ENCODE results near the gene NPAS2.

The NPAS2 gene

DNA sequence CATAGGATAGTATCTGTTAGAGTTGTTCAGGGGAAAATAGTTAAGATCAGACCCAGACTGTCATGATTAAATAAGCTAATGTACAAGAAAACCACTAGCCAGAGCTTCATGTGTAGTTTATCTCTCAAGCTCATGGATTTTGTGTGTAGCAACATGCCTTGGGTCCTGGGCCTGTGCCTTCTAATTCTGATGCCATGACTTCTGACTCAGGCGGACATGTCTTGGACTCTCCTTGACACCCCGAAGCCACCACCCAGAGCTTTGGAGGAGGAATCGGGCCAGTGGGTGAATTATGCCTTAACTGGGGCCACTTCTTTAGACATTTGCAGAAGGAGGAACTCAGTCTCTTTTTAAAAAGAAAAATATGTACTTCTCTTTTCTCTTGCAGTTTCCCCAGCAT lies 68.7 kb downstream of the NPAS2 start:
- no peak for DNase-seq

DNA sequence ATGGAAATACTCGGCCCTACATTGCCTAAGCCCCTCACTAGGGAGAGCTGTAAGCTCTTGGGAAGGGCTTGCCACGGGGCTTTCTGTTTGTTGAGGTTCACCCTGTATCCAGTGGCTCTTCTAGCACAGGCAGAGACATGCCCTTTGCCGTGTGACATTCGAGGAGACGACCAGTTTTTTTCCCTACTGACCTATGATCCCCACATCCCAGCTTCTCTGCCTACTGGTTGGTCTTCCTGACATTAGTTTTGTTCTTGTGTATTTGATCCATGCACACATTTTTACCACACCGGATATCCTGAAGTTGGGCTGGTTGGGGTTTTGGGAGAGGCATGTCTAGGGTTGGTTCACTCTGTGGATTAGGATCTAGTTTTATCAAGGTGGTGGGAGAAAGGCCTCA lies 69.3 kb downstream of the NPAS2 start:
- no peak for DNase-seq

DNA sequence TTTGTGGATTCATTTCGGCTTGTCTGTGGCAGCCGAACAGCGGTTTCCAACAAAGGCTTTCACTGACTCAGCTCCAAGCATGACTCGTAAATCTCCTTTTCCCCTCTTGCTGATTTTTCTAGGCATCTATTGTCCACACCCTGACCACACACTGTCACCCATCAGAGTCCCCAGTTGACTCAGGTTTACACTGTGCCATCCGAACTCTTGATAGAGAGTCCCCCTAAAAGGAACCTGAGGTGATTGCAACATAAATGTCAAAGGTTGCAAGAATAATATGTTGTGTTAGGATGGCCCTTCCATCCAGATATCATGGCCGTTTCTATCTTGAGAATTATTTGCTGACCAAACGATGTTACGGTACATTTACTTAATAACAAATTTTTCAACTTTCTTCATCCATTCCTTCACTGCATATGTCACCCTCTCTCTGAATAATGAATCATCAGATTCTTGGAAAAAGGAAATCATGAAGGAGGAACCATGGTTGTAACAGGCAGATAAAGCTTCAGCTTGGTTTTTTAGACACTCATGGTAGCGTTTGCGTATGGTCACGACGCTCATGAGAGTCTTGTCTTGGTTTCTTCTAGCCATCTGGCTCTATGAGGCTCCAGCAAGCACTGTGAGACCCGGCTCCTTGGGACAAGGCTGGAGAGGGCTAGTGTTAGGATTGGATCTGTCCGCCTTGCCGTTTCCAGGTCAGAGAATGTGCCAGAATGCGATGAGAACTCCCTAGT lies 72.1 kb downstream of the NPAS2 start:
- DNase-seq: no peak

DNA sequence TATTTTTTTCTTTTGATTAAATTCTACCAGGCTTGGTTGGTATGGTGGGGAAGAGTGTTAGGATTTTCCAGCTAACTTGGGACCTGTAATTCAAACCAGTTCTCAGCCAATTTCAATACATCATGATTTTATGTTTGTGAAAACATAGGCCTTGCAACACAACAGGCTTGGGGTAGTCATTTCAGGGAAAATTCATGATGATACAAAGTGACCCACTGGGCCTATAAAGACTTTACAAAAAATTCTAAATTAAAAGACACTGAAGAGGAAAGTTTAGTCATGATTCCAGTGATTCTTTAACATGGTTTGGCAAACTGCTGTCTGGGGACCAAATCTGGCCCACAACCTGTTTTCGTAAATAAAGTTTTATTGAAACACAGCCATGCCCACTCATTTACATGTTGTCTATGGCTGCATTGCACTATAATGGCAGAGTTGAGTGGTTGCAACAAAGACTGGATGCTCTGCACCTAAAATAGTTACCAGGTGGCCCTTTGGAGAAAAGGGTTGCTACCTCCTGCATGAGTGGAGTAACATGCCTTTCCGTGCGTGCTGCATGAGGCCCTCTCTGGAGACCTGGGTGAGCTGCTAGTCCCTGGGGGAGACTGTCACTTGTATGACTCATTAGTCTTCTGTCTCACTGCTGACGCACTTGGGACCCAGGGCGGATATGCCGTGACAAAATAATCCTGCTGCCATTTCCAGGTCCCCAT lies 73.6 kb downstream of the NPAS2 start:
- DNase-seq: no peak

DNA sequence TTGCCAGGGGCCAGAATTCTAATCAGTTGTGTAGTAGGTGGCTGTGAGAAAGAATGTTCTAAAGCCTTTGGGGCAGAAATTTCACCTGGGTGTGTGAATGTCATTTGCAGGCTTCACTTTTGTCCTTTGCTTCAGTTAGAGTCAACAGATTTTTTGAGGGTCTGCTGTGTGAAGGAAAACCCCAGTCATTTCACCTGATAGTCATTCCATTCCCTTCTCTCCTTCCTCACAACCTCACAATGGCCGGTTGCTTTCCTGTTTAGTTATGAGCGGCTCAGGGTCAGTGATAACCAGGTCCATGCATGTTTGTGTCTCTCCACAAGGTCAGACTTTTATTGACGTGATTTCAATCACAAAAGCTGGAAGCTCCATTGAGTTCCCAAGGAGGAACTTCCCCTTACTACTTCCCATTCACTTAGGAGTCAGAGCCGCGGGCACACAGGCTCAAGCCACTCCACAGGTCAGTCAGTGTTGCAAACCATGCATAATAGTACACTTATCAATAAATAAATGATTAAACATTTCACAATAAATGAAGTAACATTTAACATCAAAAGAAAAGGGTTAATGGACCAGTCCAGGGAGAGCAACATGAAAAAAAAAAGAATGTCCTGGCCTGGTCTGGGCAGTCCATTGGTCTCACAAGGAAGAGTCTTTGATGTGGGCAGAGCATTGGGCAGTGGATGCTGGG lies 74.3 kb downstream of the NPAS2 start:
- DNase-seq: no peak

DNA sequence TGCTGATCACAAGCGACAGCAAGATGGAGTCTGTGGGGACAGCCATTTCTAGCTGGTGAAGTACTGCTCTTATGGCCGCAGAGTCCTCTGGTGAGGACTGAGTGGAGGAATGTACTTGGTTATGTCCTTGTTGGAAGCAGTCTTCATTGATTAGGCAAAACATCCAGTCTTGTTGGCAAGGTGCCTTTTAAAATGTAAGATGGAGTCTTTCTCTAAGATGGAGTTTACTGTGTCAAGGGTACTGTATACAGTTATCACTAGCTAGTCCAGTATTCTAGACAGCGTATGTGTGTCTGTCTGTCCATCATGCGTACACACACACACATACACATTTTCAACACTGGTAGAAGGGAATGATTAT lies 74.8 kb downstream of the NPAS2 start:
- DNase-seq: no peak

DNA sequence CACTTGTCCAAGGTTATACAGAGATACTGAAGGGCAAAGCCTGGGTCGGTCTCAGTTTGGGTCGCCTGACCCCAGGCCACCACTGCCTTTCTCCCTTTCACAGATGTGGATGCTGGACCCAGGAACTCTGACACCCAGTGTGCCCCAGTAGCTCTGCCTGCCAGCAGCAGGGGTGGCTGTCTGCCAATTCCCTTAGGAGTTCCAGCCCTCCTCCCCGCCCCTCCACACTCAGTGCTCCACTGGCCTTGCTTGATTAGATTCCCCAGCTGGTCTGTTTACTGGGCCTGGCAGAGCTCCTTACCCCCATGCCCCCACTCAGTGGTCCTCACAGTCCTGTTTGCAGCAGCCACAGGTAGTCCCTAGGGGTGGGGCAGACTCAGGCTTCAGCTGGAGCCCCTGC lies 75.5 kb downstream of the NPAS2 start:
- no peak for DNase-seq

DNA sequence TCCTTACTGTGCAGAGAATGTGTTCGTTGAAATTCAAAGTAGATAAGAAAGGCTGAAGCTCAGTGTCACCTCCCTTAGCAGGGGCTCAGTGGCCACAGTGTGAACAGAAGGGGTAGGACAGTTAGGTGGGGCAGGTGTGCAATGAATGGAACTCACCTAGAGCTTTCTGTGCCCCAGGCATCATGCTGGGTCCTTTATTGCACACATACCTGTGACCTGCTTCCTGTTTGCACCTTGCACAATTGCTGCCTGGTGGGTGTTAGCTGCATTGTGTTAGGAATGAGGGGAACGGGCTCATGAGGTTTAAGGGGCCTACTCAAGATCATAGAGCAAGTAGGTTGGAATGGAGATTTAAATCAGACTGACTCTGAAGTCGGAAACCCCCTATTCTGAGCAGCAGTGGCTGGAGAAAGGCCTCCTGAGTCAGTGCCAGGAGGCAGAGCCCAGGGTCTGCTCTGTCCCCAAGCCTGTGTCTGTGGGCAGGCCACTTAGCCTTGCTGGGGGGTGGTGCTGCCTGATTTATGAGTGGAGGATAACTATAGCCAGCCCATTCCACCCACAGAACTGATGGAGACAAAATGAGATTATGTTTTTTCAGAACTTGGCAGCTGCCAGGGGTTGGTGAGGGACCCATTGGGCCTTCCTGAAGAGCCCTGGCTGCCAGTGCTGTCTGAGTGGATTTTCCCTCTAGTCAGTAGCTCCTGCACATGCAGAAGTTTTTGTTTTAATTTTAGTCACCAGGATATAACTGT lies 76.2 kb downstream of the NPAS2 start:
- DNase-seq: no peak

DNA sequence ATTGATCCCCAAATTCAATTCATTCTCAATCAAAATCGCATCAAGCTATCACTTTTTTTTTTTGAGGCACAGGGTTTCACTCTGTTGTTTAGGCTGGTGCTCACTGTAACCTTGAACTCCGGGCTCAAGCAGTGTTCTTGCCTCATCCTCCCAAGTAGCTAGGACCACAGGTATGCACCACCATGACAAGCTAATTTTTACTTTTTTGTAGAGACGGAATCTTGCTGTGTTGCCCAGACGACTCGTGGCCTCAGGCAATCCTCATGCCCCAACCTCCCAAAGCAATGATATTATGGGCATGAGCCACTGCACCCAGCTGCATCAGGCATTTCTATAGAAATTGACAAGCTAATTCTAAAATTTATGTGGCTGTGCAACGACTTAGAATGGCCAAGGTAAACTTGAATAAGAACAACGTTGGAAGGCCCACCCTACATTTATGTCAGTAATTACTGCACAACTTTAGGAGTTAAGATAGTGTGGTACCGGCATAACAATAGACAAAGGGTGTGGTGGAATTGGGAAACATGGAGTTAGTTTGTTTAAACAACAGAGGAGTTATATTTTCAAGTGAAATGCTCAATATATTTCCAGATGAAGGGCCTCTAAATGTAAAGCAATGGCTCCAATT lies 78.2 kb downstream of the NPAS2 start:
- no peak for DNase-seq

DNA sequence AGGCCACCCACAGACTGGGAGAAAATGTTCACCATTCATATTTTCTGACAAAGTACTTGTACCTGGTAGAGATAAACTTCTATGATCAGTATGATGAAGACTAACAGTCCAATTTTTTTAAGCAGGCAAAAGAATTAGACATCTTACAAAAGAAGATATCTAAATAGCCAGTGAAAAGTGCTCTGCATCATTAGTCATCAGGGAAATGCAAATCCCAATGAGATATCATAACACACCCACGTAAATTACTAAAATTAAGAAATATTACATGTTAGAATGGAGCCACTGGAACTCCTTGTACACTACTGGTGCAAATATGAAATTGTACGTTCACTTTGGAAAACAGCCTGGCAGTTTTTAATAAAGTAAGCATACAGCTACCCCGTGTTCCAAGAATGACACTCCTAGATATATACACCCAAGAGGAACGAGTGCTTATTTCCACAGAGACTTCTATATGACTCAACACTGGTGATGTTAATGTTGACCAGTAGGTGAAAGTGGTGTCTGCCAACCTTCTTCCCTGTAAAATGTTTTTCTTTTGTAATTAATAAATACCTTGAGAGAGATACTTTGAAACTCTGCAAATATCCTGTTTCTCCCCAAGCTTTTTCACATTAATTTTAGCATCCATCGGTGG lies 80.3 kb downstream of the NPAS2 start:
- DNase-seq: no peak

DNA sequence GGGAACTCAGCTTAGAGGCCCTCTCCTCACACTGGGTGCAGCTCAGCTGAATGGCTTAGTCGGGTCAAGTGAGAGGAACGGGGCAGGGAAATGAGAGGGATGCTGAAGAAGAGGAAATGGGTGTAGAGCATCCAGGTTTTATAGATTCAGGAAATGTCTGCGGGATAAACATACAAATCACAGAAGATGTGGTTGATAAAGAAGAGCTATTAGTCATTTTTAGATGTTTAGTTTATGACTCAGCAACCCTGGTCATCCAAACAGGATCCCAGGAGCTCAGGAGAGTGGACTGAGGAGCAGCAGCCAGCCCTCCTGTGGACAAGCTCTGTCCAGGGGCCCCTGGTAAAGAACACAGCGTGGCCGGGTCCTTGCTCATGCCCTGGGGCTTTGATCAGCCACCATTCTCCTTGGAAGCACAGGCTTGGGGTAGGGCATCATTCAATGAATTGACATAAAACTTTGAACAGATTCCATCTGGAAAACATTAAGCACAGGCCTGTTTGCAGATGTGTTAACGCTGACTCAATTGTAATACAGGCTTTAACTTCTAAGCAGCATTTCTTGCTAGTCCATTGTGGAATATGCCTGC lies 83.0 kb downstream of the NPAS2 start:
- DNase-seq: no peak

DNA sequence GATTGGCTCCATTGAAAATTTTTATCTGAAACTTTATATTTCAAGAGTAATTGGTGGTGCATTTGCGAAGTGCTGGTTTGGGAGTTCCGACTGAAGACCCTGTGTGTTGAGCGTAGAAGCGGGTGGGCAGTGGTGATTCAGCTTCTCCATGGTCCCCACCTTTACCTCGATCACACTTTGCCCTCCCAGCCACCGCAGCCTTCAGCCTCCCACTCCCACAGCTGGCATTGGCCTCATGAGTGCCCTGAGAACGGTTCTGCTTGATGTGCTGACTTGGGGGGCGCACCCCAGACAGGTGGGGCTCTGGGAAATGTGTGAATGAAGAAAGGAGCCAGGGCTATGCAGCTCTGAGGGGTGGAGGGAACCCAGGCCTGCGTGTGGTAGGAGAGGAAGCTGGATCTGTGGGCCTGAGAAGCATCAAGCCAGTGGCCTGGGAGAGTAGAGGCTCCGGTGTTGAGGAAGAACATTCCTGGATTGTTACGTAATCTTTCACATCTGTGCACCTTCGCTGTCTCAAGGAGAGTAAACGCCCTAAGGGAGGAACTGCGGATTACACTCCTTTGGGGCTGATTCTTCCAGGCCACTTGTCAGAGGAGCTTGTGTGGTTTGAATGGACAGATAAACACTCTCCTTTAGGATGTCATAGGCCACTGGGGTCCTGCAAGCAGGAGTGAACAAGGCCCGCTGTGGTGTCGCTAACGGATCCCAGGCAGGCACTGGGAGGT lies 83.8 kb downstream of the NPAS2 start:
- no peak for DNase-seq

DNA sequence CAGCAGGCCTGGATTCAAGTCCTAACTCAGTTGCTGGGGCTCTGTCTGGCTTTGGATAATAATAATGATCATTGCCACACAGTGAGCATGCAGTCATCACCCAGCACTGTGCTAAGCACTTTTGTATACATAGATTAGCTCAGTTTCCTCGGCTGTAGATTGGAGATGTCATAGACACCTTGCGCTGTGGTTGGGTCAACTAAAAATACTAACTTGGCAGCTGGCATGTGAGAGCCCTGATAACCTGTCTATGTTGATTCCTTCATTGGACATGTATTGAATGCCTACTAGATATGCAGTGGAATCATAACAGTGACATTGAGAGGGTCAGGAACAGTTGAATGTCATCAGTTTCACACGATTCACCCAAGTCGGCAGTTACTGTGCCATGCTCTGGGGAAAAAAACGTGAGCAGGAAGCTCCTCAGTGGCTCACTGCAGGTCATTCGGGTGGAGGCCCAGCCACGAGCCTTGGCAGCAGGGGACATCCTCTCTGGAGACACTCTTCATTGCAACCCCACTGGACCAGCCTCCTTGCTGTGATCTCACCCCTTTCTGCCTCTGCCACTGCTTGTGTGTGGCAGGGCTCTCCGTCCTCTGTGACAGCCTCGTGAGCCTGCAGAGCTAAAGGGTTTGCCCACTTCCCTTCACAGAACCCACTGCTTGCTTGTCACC lies 85.3 kb downstream of the NPAS2 start:
- no peak for DNase-seq

DNA sequence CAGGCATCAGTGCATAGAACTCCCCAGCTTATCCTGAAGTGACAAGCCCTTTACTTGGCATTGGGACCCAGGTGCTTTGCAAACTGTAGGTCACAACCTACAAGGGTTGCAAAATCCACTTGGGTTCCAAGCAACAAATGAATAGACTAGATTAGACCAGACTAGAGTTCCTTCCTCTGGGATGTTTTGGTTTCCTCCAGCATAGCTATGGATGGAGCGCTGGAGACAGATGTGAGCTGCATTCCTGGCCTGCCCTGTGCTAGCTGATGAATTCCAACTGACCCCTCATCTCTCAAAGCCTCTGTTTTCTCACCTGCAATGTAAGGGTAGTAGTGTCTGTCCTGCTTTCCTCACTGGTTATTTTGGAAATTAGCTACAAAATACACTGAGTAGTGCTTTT lies 86.2 kb downstream of the NPAS2 start:
- no peak for DNase-seq

DNA sequence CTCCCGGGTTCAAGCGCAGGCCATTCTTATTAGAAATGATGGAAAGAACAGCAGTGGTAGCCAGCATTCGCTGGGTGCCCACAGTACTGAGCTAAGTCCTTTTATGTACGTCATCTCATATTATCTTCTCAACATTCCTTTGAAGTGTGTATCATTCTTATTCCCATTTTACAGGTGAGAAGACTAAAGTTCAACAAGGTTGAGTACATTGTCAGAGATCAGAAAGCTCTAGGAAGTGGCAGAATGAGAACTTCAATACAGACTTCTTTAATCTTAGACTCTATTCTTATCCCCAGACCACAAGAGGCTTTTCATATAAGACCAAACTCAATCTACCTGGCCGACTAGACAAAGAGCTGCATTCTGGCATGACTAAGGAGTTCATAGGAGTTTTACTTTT lies 86.7 kb downstream of the NPAS2 start:
- DNase-seq: no peak

DNA sequence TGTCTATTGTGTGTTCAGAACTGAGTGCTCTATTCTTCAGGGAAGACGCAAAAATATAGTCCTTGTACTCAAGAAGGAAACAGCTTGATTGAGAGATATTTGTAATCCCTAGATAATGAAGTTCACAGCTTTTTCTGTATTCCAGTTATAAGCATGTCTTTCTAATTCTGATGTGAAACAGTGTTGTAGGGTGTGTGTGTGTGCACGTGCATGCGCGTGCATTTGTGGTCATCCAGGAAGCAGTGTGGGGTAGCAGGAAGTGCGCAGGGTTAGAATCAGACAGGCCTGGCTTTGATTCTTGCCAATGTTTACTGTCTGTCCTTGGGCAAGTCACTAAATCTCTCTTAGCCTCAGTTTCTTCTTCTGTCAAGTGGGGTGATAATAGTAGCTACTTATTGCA lies 87.9 kb downstream of the NPAS2 start:
- DNase-seq: no peak

DNA sequence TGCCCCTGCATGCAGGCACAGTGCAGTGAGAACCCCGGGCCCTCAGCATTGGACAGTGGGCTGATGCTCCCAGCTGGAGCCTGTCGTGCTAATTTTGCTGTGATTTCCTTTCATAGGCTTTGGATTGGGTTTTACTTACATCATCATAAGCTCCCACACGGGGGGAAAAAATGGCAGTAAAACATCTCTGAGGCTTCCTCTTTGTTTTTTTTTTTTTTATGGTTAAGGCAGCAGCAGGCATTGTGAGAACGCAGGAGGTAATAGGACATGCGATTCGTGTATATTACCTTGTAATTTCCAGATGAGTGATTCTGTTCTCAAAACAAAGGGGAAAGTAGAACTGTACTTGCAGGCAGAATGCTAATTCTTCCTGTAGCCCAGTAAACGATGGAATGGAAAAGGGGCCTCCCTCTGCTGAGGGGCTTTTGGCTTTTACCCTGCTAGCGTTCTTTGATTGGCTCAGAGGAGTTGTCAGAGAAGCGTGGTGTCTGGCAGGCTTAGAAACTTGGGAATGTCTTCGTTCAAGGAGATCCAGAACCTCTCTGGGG lies 89.7 kb downstream of the NPAS2 start:
- no peak for DNase-seq

DNA sequence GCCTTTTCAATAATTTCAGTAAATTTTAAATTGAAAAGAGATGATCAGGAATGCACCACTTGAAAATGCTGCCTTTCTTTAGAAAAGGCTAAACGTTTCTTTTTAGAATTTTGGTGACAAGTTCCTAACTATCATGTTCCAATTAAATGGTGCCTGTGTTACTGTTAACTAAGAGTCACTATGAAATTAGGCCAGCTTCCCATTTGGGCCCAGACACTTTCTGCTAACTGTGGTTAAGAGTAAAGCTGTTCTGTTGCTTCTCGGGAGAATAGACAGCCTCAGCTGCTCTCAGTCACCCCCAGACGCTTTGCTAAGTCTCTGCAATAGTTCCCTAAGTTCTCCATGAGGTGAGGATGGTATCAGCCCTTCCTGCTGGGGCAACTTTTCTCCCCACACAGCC lies 90.2 kb downstream of the NPAS2 start:
- no peak for DNase-seq

DNA sequence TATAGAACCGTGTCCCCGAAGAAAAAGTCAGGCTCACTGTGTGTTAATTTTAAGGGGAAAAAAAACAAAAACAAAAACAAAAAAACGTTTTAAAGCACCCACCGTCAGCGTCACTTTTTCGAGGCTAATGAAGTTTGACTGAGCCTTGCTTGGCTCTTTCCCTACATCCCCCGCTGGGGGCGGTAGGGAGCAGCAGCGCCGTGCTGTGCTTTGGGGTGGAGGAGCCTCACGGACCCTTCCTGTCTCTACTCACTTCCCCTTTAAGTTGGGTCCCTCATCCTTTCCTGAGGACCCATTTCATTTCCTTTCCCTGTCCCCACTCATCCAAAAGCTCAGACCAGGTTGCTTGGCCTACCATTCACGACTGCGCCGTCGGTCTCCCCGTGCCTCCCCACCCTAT lies 99.4 kb downstream of the NPAS2 start:
- peak; percentile 62 for DNase-seq

DNA sequence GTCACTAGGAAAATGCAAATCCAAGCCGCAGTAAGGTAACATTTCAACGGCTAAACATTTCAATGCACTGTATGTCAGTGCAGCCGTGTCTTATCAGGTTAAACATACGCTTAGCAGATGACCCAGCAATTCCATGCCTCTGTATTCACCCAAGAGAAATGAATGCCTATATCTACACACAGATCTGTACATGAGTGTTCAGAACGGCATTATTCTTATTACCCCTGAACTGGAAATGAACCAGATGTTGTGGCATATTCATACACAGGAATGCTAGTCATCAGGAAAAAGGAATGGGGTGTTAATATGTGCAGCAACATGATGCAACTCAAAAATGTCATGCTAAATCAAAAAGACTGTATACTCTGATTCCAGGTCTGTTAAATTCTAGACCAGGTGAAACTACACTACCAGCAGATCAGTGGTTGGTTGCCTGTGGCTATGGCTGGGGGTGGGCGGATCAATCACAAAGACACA lies 101.8 kb downstream of the NPAS2 start:
- no peak for DNase-seq

Data from activated CD8-positive, alpha-beta memory T cell treated with anti-CD3 and anti-CD28 coated beads, Interleukin-2, amount 50 U/mL, for 48 hours (primary cell).